Neuronal stem cell (in vitro differentiated cells): Measurements from ENCODE around the gene COX18. TPM values are rescaled to one million over a fixed set of nuclear protein-coding genes. Genes with fewer than 3 reads are reported as not detected.
A peak's percentile ranks its signal among the peaks of the same experiment; 100 is the strongest.

ENCODE experiments used
- DNase-seq: peaks from one replicate; pipeline ENCODE4 v3.0.0-alpha.2; 2013; ENCODE audit warnings: low spot score
- H2AFZ ChIP-seq: one replicate; pipeline ENCODE4 v1.6.1; 2013; ENCODE audit warnings: mild to moderate bottlenecking, low read length, inconsistent platforms
- H2AK5ac ChIP-seq: 2 replicates; pipeline ENCODE4 v1.6.1; 2013; ENCODE audit warnings: low read depth, mild to moderate bottlenecking, inconsistent platforms, low read length, moderate library complexity, mixed read lengths
- H2BK120ac ChIP-seq: 2 replicates; pipeline ENCODE4 v1.6.1; 2013; ENCODE audit warnings: low read depth, mild to moderate bottlenecking, inconsistent platforms, low read length, moderate library complexity, mixed read lengths
- H2BK12ac ChIP-seq: one replicate; pipeline ENCODE4 v1.6.1; 2013; ENCODE audit warnings: low read length, inconsistent platforms
- H2BK15ac ChIP-seq: 2 replicates; pipeline ENCODE4 v1.6.1; 2013; ENCODE audit warnings: mild to moderate bottlenecking, low read length, inconsistent platforms, mixed read lengths
- H2BK5ac ChIP-seq: one replicate; pipeline ENCODE4 v1.6.1; 2013; ENCODE audit warnings: inconsistent platforms, mild to moderate bottlenecking, low read length, moderate library complexity
- H3K14ac ChIP-seq: one replicate; pipeline ENCODE4 v1.6.1; 2013; ENCODE audit warnings: low read length, inconsistent platforms
- H3K18ac ChIP-seq: 2 replicates; pipeline ENCODE4 v1.6.1; 2013; ENCODE audit warnings: low read length, inconsistent platforms
- H3K23ac ChIP-seq: 2 replicates; pipeline ENCODE4 v1.6.1; 2013; ENCODE audit warnings: low read depth, mild to moderate bottlenecking, mixed read lengths, low read length, inconsistent platforms; ENCODE audit not compliant: poor library complexity
- H3K27ac ChIP-seq: replicated peaks from 3 replicates; pipeline ENCODE4 v1.5.1; 2013; ENCODE audit warnings: low read length, inconsistent platforms
- H3K27me3 ChIP-seq, 3 experiments: 2 replicates each; pipeline ENCODE4 v1.6.1; 2013; ENCODE audit warnings: low read length in 3 of 3, mild to moderate bottlenecking in 2 of 3, inconsistent platforms in 1 of 3, low read depth in 1 of 3, mixed read lengths in 1 of 3, moderate library complexity in 1 of 3; ENCODE audit not compliant: control insufficient read depth in 3 of 3, insufficient read depth in 3 of 3
- H3K36me3 ChIP-seq, 2 donors: replicated peaks in 1 of 2; 2 replicates each; pipeline ENCODE4 v1.6.1; 2013; ENCODE audit warnings: low read length in 2 of 2; ENCODE audit not compliant: control insufficient read depth in 2 of 2, insufficient read depth in 2 of 2
- H3K4ac ChIP-seq: 2 replicates; pipeline ENCODE4 v1.6.1; 2013; ENCODE audit warnings: inconsistent platforms, mild to moderate bottlenecking, low read length, moderate library complexity
- H3K4me1 ChIP-seq, 2 donors: 1 replicate in 1 of 2; 2 replicates in 1 of 2; pipeline ENCODE4 v1.6.1; 2013; ENCODE audit warnings: low read length in 2 of 2, low read depth in 1 of 2; ENCODE audit not compliant: control insufficient read depth in 2 of 2, insufficient read depth in 1 of 2
- H3K4me2 ChIP-seq: one replicate; pipeline ENCODE4 v1.6.1; 2013; ENCODE audit warnings: mild to moderate bottlenecking, low read length, inconsistent platforms; ENCODE audit not compliant: insufficient read depth, poor library complexity, severe bottlenecking
- H3K4me3 ChIP-seq, 2 donors: 2 replicates each; pipeline ENCODE4 v1.5.1; 2013; ENCODE audit warnings: low read length in 2 of 2, mild to moderate bottlenecking in 2 of 2, inconsistent platforms in 1 of 2, moderate library complexity in 1 of 2
- H3K79me1 ChIP-seq: one replicate; pipeline ENCODE4 v1.6.1; 2013; ENCODE audit warnings: low read depth, mild to moderate bottlenecking, inconsistent platforms, low read length, moderate library complexity
- H3K9ac ChIP-seq: one replicate; pipeline ENCODE4 v1.6.1; 2013; ENCODE audit warnings: mild to moderate bottlenecking, low read depth, low read length, inconsistent platforms; ENCODE audit not compliant: poor library complexity
- H3K9me3 ChIP-seq, 2 donors: replicated peaks in 1 of 2; 2 replicates each; pipeline versions ENCODE3 to v1.6.1; 2013; ENCODE audit warnings: low read length in 2 of 2, mild to moderate bottlenecking in 2 of 2, inconsistent platforms in 1 of 2, low read depth in 1 of 2, mixed read lengths in 1 of 2, moderate library complexity in 1 of 2; ENCODE audit not compliant: control insufficient read depth in 2 of 2, insufficient read depth in 1 of 2
- H4K8ac ChIP-seq: one replicate; pipeline ENCODE4 v1.6.1; 2013; ENCODE audit warnings: low read depth, mild to moderate bottlenecking, inconsistent platforms, low read length, moderate library complexity
- H4K91ac ChIP-seq: one replicate; pipeline ENCODE4 v1.6.1; 2013; ENCODE audit warnings: low read length, low read depth, mild to moderate bottlenecking, inconsistent platforms; ENCODE audit not compliant: poor library complexity
- WGBS, 2 donors: extraction: QIAGEN DNeasy Blood & Tissue Kit; methylation state at CpG; one replicate each; pipeline ENCODE4 v1.1.7; 2013; ENCODE audit warnings: missing lambda C conversion rate in 2 of 2, mixed read lengths in 1 of 2; ENCODE audit not compliant: insufficient read length in 2 of 2, insufficient replicate concordance in 1 of 2; ENCODE audit errors: extremely low coverage in 2 of 2; 5-methylcytosine and 5-hydroxymethylcytosine counted together
- polyA plus RNA-seq, 2 experiments: library from polyadenylated mRNA; stranded (reverse); fragments of 200-250 nt; gene quantifications; one replicate each; pipeline ENCODE4 v1.2.3, GENCODE V29; 2013

COX18 gene
- 17.7 TPM for polyA plus RNA-seq (2013, experiment 1 of 2)
- polyA plus RNA-seq (2013, experiment 2 of 2): 18.1 TPM

DNA sequence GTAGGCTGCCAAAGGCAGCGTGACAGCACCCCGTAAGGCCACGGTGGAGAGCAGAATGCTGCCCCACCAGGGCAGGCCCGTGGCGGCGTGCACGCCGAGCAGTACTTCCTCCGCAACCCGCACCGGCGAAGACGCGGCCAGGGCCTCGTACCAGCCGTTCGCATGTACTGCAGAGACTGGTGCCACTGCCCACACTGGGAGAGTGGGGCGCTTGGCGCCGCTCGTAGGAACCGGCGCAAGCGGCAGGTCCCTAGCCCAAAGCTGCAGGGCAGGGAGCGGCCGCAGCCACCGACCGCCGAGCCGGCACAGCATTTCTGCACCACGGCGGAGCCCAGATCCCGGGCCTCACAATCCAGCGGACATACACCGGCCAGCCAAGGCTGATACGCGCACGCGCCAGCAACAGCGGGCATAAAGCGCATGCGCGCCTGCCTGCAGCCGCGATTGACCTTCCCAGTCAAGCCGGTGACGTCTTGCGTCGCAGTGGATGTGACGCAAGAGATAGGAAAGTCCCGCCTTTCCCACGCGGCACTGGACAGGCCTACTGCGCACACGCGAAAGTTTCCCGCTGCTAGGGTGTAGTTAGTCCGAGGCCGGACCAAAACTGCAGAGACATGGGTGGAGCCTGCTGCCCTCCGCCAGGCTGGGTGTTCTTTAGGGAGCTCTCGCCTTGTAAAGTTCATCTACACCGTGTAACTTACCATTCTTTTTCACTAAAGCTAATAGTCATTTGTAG is at the start of gene COX18:
Gene COX18 (minus strand): TSS at position 379 of the 736 bp plus-strand sequence. CDS start 67 bp downstream, at position 312.
- no peaks in the 10 kb centered on the region for H3K9me3 ChIP-seq
- no peak within 1 kb of the TSS for H2BK15ac ChIP-seq
- no peaks in the 10 kb centered on the region for H3K79me1 ChIP-seq
- peak within 1 kb of the TSS; percentile 92 for H2AFZ ChIP-seq
- H4K91ac ChIP-seq: no peak within 1 kb of the TSS
- peaks cover 2 to 56% of the 10 kb centered on the region in 2 donors for H3K36me3 ChIP-seq
- peak within 1 kb of the TSS; percentile 70 for H3K23ac ChIP-seq
- peak within 1 kb of the TSS; percentile 69 for H3K18ac ChIP-seq
- peak within 1 kb of the TSS; percentile 86 for H3K14ac ChIP-seq
- H4K8ac ChIP-seq: peak within 1 kb of the TSS; percentile 73
- no peak within 1 kb of the TSS for H2BK12ac ChIP-seq
- H3K4me3 ChIP-seq: peak within 1 kb of the TSS; percentile 81 to 99
- DNase-seq: peak; percentile 96
- H2BK120ac ChIP-seq: no peak within 1 kb of the TSS
- H2AK5ac ChIP-seq: no peak within 1 kb of the TSS
- H3K9ac ChIP-seq: peak within 1 kb of the TSS; percentile 94
- no peaks in the 10 kb centered on the region for H3K27me3 ChIP-seq
- H3K27ac ChIP-seq: peak within 1 kb of the TSS; percentile 79
- WGBS, 2 donors: no CpG with 5 or more reads among the region's 62 CpGs
- H3K4me1 ChIP-seq: peaks cover 0 to 14% of the 10 kb centered on the region in 2 donors
- no peak within 1 kb of the TSS for H2BK5ac ChIP-seq
- H3K4me2 ChIP-seq: peak within 1 kb of the TSS; percentile 71
- peak within 1 kb of the TSS; percentile 24 for H3K4ac ChIP-seq

DNA sequence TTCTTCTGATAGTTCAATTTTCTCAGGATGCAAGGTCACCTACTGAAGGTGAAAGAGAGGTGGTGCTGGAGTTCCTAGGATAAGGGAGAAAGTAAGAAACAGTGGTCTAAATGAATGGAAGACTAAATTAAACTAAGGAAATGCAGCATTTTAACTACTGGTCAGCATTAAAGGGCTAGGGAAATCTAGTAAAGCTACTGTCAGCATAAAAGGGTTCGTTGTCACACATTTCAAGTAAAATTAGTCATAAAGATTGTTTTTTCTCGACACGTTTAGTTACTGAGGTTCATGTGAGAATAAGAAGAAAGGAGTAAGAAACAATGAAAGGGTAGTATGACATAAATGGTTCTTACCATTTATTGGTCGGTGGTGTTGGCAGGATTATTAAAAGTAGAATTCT is 40.0 kb upstream of the COX18 start:
- peaks cover 8 to 99% of the 10 kb centered on the region in 2 donors for H3K36me3 ChIP-seq
- H3K9ac ChIP-seq: no peak overlapping the region
- no peak overlapping the region for H3K4ac ChIP-seq
- H4K91ac ChIP-seq: no peak overlapping the region
- H3K9me3 ChIP-seq: no peaks in the 10 kb centered on the region
- no peak overlapping the region for H3K27ac ChIP-seq
- no peaks in the 10 kb centered on the region for H3K4me1 ChIP-seq
- no peak for DNase-seq
- H3K4me3 ChIP-seq: no peak overlapping the region
- no peak overlapping the region for H4K8ac ChIP-seq
- no peak overlapping the region for H2AFZ ChIP-seq
- H3K4me2 ChIP-seq: no peak overlapping the region
- no peak overlapping the region for H3K14ac ChIP-seq
- H2BK15ac ChIP-seq: no peak overlapping the region
- H3K27me3 ChIP-seq: no peaks in the 10 kb centered on the region
- H2AK5ac ChIP-seq: no peak overlapping the region
- WGBS, 2 donors: no CpG with 5 or more reads among the region's 4 CpGs
- H2BK5ac ChIP-seq: no peak overlapping the region
- no peak overlapping the region for H2BK120ac ChIP-seq
- no peaks in the 10 kb centered on the region for H3K79me1 ChIP-seq
- H3K23ac ChIP-seq: no peak overlapping the region
- no peak overlapping the region for H3K18ac ChIP-seq
- no peak overlapping the region for H2BK12ac ChIP-seq

DNA sequence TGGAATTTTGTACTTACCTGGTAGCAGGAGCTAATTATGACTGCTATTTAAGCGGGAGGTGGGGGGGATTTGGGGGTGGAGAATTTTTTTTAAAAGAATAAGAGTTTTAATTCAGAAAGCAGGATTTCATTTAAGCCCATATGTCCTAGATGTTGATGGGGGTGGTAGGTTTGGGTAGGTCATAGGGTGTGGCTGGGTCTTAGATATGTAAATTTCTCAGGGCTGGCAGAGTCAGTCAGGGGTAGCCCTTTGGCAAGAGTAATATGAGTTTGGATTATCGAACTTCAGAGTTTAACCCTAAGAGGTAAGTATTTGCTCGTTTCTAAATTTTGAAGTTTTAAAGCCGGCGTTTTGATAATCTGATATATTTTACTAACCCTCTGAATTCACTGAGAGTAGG is 35.2 kb upstream of the COX18 start:
- Histone ChIP-seq H3K18ac (no peak overlapping the region), H3K9me3 (no peaks in the 10 kb centered on the region), H3K4me2 (no peak overlapping the region), H3K79me1 (peaks cover 3% of the 10 kb centered on the region), H3K4me1 (peaks cover 0 to 2% of the 10 kb centered on the region in 2 donors), H2BK120ac (no peak overlapping the region), H2AFZ (no peak overlapping the region), H3K9ac (no peak overlapping the region), H2BK12ac (no peak overlapping the region), H2BK5ac (no peak overlapping the region), H3K27ac (no peak overlapping the region), H3K14ac (no peak overlapping the region), H3K4ac (no peak overlapping the region), H2AK5ac (no peak overlapping the region), H4K91ac (no peak overlapping the region), H2BK15ac (no peak overlapping the region), H3K4me3 (no peak overlapping the region), H3K27me3 (no peaks in the 10 kb centered on the region), H3K36me3 (peaks cover 20 to 99% of the 10 kb centered on the region in 2 donors), H3K23ac (no peak overlapping the region), H4K8ac (no peak overlapping the region)
- DNase-seq: no peak
- 100% methylated on average over 1 of the region's 5 CpGs; no CpG with 5 or more reads in 1 of the 2 donors for WGBS, 2 donors

GRCh38 chr4:73103799-73104503 is 34.4 kb upstream of the COX18 start:
- H3K27me3 ChIP-seq: no peaks in the 10 kb centered on the region
- H3K9me3 ChIP-seq: no peaks in the 10 kb centered on the region
- H3K18ac ChIP-seq: no peak overlapping the region
- no peak overlapping the region for H3K4ac ChIP-seq
- no peak overlapping the region for H2AK5ac ChIP-seq
- WGBS, 2 donors: no CpG with 5 or more reads among the region's 8 CpGs
- no peak overlapping the region for H3K23ac ChIP-seq
- H3K79me1 ChIP-seq: peaks cover 4% of the 10 kb centered on the region
- H3K4me3 ChIP-seq: no peak overlapping the region
- peaks cover 0 to 2% of the 10 kb centered on the region in 2 donors for H3K4me1 ChIP-seq
- H3K9ac ChIP-seq: no peak overlapping the region
- no peak overlapping the region for H2BK5ac ChIP-seq
- H2AFZ ChIP-seq: no peak overlapping the region
- no peak overlapping the region for H3K14ac ChIP-seq
- no peak overlapping the region for H4K91ac ChIP-seq
- no peak for DNase-seq
- no peak overlapping the region for H2BK12ac ChIP-seq
- no peak overlapping the region for H2BK120ac ChIP-seq
- H4K8ac ChIP-seq: no peak overlapping the region
- no peak overlapping the region for H3K4me2 ChIP-seq
- H3K27ac ChIP-seq: no peak overlapping the region
- H3K36me3 ChIP-seq: peaks cover 22 to 99% of the 10 kb centered on the region in 2 donors
- H2BK15ac ChIP-seq: no peak overlapping the region
